ENCODE results near the gene MYT1.

- TF ChIP-seq POLR2A (IDR thresholded peaks at IDR 0.05; ENCODE audit: low read length) (no peak), GATA1 (IDR thresholded peaks at IDR 0.05; ENCODE audit: low read depth, low read length) (no peak)
Observed at GRCh38 chr20:64269604-64270411, 105.6 kb downstream of the MYT1 start.

Data from erythroblast (primary cell).